ENCODE measurements around the gene RMI2.

RMI2 gene

GRCh38 chr16:11326084-11326736, 19.0 kb upstream of the RMI2 start:
- no peak overlapping the region for H3K4me3 ChIP-seq (ENCODE audit: low read depth, low read length)
- TF ChIP-seq CTCF (IDR thresholded peaks at IDR 0.05; ENCODE audit: low read depth, low read length): no peak

GRCh38 chr16:11326737-11327276, 18.5 kb upstream of the RMI2 start:
- no peak overlapping the region for H3K4me3 ChIP-seq (ENCODE audit: low read depth, low read length)
- no peak for TF ChIP-seq CTCF (IDR thresholded peaks at IDR 0.05; ENCODE audit: low read depth, low read length)

GRCh38 chr16:11327277-11328171, 17.7 kb upstream of the RMI2 start:
- TF ChIP-seq CTCF (IDR thresholded peaks at IDR 0.05; ENCODE audit: low read depth, low read length): no peak
- no peak overlapping the region for H3K4me3 ChIP-seq (ENCODE audit: low read depth, low read length)

GRCh38 chr16:11328172-11329070, 16.8 kb upstream of the RMI2 start:
- peak overlapping the region; percentile 50 for H3K4me3 ChIP-seq (ENCODE audit: low read depth, low read length)
- no peak for TF ChIP-seq CTCF (IDR thresholded peaks at IDR 0.05; ENCODE audit: low read depth, low read length)

- peak overlapping the region; percentile 50 for H3K4me3 ChIP-seq (ENCODE audit: low read depth, low read length)
These were observed 16.2 kb upstream of the RMI2 start for GRCh38 chr16:11329071-11329491.

GRCh38 chr16:11329891-11330290, 15.4 kb upstream of the RMI2 start:
- TF ChIP-seq CTCF (IDR thresholded peaks at IDR 0.05; ENCODE audit: low read depth, low read length): no peak

More at GRCh38 chr16:11329071-11329491, 16.2 kb upstream of the RMI2 start:
- TF ChIP-seq CTCF (IDR thresholded peaks at IDR 0.05; ENCODE audit: low read depth, low read length): no peak

More at GRCh38 chr16:11329891-11330290, 15.4 kb upstream of the RMI2 start:
- H3K4me3 ChIP-seq (ENCODE audit: low read depth, low read length): no peak overlapping the region

Measured in WI38 (cell line).